Middle frontal gyrus (tissue), 1 donor: ENCODE data around the gene TMEM244.
"Not testable (repeated sequence)": the region's sequence is repeated elsewhere in the genome, so short reads cannot be mapped to it uniquely, and the experiment has no call there.

ENCODE experiments used
- DNase-seq: peaks from one replicate; pipeline ENCODE4 v3.0.0-alpha.2; 2015; ENCODE audit warnings: low spot score; ENCODE audit errors: extremely low spot score

Gene TMEM244

DNA sequence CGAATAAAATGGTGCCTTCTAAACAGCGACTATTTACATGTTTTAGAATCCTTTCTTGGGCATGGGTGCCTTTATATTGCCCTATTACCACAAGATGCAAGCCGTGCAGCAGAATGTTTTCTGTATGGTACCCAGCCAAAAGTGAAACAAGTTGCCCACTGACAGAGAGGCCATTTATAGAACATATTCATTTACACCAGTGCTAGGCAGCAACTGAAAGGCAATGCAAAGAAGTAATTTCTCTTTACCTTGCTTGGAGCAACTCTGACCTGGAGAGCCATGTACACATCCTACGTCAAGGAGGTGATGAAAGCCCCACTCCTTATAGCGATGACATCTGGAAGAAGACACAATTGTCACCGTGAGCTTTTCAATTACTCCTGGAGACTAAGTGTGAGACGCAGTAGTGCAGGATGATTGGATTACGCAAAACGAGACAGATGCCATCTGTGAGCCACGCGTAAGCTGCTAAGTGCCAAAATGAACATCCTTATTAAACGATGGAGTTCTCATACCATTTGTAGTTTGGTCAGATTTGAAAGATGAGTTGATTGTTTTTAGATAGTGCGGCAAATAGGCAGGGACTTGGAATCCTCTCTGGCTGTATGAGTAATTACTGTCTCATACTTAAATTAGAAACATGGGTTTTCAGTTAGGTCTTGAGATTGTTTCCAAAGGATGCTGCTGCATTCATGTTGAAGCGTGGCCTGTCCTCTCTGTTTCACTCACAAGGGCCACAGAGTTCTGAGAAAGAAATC, at the start of gene TMEM244:
Gene TMEM244, minus strand, starts transcription at position 408 of the 758 bp plus-strand sequence. Its CDS starts 127 bp downstream, at position 281.
- no peak for DNase-seq

DNA sequence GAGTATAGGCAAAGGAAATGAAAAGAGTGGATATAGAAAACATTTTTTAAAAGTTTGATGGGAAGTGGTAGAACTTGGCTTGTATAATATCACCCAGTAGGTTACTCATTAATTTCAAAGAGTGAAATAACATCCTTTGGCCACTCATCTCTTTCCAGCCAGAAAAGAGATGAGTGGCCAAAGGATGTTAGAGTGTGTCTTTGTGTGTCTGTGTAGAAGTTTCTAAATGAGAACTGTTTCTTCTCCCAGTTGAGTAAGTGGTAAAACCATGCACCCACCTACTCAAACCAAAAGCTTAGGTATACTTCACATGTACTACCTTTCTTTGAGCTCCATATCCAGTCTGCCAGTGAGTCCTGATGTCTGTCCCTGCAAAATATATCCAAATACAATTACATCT, 47.7 kb upstream of the TMEM244 start:
- DNase-seq = no peak

- no peak for DNase-seq
Observed at GRCh38 chr6:129908356-129908755, 47.2 kb upstream of the TMEM244 start.

DNA sequence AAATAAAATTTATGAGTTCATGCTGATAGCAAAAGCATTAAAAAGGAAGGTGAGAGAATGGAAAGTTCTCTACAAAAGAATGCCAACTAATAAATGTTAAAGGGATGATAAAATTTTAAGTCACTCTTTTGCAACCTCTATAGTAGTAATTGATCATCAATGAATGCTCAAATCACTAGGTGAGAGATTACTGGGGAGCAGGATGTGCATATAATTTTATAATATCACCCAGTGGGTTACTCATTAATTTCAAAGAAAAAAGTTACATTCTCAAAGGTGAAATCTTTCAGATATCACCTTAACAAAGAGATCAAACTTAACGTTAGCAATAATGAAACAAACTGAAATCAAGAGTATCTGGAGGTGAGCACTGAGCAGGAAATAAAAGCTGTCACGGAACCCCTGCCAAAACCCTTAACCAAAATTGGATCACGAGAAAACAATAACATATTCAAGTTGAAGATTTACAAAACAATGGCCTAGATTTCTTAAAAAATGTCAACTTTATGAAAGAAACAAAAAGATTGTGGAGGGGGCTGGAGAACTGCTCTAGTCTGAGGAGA, 45.5 kb upstream of the TMEM244 start:
- no peak for DNase-seq

GRCh38 chr6:129903082-129903481, 42.0 kb upstream of the TMEM244 start:
- DNase-seq = no peak

- DNase-seq = no peak
Observed at GRCh38 chr6:129902681-129903080, 41.6 kb upstream of the TMEM244 start.

- no peak for DNase-seq
Observed at GRCh38 chr6:129901910-129902309, 40.8 kb upstream of the TMEM244 start.

- DNase-seq = no peak
Observed at GRCh38 chr6:129895692-129896091, 34.6 kb upstream of the TMEM244 start.

- no peak for DNase-seq
Observed at GRCh38 chr6:129894921-129895320, 33.8 kb upstream of the TMEM244 start.

DNA sequence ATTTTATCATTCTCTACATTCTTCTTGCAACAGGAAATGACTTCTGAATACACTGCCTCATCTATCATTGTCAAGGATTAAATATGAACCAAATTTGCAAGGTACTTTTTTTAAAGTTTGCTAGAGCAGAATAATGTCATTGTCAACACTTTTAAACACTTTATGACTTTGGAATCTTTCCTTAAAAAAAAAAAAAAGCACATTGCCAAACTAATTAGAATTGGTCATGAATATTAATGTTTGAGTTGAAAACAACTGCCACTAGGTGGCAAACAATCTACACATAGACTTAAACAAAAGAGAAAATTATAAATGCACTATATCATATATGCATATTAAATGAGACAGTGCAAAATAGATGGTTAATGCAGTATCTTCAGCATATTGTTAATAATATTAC, 32.5 kb upstream of the TMEM244 start:
- DNase-seq = peak; percentile 31

DNA sequence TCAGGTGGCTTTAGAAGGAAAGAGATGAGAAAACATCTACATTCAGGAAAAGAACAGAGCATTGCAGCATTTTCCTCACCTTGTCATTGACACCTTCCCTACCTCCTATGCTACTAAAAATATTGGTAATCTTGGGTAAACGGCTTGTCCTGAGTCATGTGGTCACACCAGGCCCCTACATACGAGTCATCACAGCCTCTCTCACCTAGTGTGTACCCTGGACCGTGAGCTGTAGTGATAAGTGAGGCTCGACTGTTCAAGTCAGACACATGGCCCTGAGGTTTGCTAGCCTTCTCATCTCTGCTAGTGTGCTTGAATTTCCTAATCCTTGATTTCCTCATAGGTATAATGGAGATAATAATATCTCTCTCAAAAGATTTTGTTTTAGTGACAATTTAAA, 29.6 kb upstream of the TMEM244 start:
- no peak for DNase-seq

DNA sequence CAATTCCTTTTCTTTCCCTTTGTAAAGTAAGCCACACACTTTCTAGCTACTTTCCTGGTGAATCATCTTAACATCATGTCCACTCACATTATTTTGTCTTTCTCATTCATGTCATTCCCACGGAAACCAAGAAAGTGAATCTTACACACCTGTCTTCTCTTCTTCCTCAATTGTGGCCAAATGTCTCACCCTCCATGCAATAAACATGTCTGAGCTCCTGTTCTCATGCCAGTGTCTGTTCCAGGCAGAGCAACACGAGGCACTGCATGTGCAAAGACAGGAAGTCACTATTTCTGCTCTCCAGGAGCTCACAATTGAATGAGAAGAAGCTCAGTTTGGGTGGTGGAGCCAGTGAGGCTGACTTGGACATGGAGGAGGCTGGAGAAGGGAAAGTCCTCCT, 29.0 kb upstream of the TMEM244 start:
- no peak for DNase-seq

DNA sequence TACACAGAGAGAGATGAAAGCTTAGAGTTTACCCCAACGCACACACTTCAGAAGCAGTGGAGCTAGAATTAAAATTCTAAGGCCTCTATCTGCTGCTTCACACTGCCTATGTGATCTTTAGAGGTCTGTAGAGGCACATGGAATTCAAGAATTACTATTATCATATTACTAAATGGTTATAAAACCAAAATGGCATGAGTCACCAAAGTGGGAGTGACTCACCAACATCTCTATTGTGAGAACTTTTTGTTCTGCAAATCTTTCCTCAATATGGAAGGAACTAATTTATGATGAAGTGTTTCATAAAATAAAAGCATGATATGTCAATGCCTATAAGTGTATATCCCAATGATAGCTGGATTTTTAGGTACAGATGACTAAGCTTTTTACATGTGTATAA, 28.5 kb upstream of the TMEM244 start:
- no peak for DNase-seq

- DNase-seq = no peak
Observed at GRCh38 chr6:129886401-129887155, 25.5 kb upstream of the TMEM244 start.

DNA sequence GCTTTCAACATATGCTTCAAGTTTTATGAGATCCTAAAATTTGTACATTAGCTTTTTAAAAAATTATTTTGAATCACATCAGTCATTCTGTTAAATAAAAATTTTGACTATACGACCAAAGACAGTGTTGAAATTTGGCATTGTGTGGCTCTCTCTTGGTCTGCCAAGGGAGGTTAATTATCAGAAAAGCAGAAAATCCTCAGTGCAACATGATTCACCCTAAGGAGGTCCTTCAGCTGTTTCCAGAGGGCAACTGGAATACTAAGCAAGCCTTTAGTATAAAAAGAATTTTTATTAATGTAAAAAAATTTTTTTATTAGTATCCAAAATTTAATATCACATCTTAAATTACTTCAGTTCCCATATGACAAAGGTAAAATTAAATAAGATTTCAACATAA, 23.1 kb upstream of the TMEM244 start:
- DNase-seq = no peak

DNA sequence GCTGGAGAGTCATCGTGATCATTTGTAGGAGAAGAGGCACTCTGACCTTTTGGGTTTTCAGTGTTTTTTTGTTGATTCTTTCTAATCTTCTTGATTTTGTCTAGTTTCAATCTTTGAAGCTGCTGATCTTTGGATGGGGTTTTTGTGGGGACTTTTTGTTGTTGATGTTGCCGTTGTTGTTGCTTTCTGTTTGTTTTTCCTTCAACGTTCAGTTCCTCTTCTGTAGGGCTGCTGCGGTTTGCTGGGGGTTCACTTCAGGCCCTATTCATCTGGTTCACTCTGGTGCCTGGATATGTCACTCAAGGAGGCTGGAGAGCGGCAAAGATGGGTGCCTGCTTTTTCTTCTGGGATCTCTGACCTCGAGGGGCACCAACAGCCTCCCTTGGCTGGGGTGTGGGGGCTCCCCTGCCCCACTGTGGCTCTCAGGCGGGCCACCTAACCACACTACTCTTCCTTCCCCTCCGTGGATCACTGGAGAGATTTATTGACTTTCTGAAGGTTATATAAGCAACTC, 21.5 kb upstream of the TMEM244 start:
- no peak for DNase-seq

DNA sequence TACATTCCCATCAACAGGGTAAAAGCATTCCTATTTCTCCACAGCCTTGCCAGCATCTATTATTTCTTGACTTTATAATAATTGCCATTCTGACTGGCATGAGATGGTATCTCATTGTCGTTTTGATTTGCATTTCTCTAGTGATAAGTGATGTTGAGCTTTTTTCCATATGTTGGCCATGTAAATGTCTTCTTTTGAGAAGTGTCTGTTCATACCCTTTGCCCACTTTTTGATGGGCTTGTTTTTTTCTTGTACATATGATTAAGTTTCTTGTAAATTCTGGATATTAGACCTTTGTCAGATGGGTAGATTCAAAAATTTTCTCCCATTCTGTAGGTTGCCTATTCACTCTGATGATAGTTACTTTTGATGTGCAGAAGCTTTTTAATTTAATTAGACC, 16.8 kb upstream of the TMEM244 start:
- DNase-seq = not testable (repeated sequence)

GRCh38 chr6:129875610-129876520, 14.8 kb upstream of the TMEM244 start:
- no peak for DNase-seq

DNA sequence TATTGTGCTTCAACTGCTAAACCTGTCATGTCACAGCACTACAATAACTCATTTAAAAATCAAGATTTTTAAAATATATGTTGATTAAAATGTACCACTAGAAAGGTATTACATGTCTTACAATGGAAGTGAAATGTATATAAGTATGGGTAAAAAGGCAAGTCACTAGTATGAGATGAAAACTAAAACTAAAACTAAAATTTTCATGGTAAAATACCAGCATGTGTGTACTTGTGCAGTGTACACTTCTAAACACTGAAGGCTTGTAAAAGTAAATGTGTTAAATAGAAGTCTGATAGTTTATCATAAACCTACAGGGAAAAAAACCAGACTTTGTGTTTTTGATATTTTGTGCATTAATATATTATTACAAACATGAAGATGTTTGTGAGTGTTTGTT, 13.7 kb upstream of the TMEM244 start:
- DNase-seq = no peak

DNA sequence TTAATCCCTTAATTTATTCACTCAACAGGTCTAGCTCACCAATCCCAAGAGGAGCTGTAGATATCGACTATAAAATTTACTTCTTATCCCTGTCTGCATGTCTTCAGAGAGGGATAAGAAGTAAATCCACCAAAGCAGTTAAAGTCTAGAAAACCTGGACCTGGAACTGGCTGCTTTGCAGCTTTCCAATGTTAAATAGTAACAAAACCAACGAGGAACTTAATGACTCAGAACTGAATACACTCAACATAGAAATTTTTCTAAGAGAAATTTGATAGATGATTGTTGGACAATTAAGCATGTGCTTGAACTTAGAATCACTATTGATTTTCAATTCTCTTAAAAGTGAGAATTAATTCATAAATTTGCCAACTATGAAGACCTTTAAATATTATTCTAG, 11.5 kb upstream of the TMEM244 start:
- DNase-seq = no peak

- no peak for DNase-seq
Observed at GRCh38 chr6:129871221-129871620, 10.1 kb upstream of the TMEM244 start.
